Cardiac septum (tissue), 1 donor: Measurements from ENCODE around the gene APLF. TPM values are rescaled to one million over a fixed set of nuclear protein-coding genes. Genes with fewer than 3 reads are reported as not detected.

ENCODE experiments used
- DNase-seq: peaks from one replicate; pipeline ENCODE4 v3.0.0-alpha.2; 2020; ENCODE audit warnings: low spot score
- intact Hi-C: fragments of 100-400 bp; cut with DNase I; formaldehyde crosslinking; loops from one replicate; pipeline ENCODE4 v1.14.0; 2022
- total RNA-seq: library from RNA; stranded (reverse); fragmentation: NEBNext Ultra II Directional; extraction: Animal tissue kit (Norgen Biotek cat#: 25700); gene quantifications from one replicate; pipeline ENCODE4 v1.2.1, GENCODE V29; 2021
- donor health status: DM: no; HTN: no; CAD: no.

APLF gene
- total RNA-seq, 1 donor from 2014 or later = 6.5 TPM

DNA sequence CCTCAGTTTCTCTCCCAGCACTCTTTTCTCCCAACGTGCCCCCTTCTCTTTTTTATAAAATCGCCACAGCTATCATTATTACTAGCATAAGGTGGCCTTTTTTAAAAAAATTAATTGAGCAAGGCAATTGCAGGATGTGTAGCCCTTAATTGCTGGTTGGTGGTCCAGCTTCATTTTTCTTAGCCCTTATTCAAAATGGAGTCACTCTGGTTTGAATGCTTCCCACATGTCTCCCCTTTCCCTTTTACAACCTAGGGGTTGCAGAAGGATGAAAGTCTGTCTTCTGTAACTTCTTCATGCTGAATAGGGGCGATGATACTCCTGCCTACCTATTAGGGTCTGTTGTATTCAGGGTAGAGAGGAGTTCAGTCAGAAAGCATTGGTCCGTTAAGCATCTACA lies 139.4 kb downstream of the APLF start:
- no peak for DNase-seq
- intact Hi-C loops = no loop called here

DNA sequence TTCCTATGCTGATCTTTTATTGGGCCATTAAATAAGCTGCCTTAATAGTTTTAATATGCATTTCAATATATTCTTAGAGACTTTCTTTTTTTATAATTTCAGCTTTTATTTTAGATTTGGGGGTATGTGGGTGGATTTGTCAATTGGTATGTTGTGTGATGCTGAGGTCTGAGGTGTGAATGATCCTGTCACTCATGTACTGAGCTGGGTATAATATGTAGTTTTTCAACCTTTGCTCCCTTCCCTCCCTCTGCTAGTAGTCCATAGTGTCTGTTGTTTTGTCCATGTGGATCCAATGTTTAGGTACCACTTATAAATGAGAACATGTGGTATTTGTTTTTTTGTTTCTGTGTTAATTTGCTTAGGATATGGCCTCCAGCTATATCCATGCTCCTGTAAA lies 140.5 kb downstream of the APLF start:
- intact Hi-C loops = no loop called here
- no peak for DNase-seq

DNA sequence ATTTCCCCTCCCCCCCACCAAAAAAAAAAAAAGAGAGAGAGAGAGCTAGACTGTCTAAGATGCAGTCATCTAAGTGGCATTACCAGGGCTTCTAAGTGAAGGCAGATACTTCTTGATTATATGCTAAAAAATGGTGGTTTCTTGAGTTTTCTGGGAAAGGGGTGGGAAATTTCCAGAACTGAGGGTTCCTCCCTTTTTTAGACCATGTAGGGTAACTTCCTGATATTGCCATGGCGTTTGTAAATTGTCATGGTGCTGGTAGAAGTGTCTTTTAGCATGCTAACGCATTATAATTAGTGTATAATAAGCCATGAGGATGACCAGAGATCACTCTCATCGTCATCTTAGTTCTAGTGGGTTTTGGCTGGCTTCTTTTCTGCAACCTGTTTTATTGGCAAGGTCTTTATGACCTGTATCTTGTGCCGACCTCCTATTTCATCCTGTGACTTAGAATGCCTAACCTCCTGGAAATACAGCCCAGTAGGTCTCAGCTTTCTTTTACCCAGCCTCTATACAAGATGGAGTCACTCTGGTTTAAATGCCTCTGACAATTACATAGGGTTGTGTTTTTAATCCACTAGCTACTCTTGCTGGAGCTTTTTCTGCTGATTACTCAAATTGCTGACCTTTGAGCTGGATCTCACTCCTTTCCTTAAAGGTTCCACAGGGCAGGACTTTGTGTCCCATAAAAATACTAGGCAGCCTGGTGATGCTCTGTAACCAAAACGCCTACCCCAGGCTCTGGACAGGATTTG lies 145.6 kb downstream of the APLF start:
- intact Hi-C loops = no loop called here
- no peak for DNase-seq

DNA sequence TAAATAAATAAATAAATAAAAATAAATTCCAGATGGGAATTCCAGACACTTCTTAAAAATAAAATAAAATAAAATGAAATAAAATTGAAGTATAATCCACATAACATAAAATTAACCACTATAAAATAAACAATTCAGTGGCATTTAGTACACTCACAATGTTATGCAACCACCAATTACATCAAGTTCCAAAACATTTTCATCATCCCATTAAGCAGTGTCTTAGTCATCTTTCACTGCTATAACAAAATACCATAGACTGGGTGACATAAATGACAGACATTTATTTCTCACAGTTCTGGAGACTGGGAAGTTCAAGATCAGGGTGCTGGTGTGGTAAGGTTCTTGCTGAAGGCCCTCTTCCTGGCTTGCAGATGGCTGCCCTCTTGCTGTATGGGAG lies 153.4 kb downstream of the APLF start:
- intact Hi-C loops = no loop called here
- no peak for DNase-seq

DNA sequence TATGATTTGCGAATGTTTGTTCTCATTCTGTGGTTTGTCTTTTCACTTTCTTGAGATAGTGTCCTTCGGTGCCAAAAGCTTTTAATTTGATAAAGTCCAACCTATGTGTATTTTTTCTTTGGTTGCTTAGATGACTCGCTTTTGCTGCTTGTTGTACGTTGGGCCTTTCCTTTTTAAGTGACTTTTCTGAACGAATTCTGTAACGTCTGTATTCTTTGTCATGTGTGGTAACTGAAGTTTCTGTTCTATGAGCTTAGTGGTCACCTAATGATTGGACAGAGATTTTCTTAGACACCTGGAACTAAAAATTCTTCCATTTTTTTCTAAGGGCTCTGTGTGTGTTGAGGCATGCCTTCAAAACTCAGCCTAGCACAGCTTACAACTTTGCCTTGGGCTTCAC lies 156.4 kb downstream of the APLF start:
- intact Hi-C loops = no loop called here
- DNase-seq = no peak

DNA sequence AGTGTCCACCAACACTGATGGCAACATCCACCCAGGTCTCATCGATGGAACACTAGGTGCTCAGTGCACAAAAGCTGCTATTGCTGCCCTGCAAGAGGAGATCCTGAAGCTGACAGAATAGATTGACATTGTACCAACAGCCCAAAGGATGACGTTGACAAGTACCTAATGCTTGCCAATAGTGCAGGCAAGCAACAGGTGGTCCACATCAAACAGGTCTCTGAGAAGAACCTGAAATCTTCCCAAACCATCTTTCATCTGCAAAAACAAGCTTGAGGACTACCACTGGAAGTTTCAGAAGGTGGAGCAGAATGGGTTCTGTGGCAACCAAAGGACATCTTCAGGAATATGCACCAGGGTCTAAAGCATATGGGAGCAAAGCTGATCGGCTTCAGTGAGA lies 160.2 kb downstream of the APLF start:
- no peak for DNase-seq
- intact Hi-C loops = no loop called here

Other genes starting within 250 kb of the APLF start
- 33.4 TPM for gene PPP3R1, start 215.1 kb upstream of the APLF start, total RNA-seq
- 10.1 TPM for gene CNRIP1, start 147.6 kb upstream of the APLF start, total RNA-seq
- 3.7 TPM for gene PLEK, start 102.3 kb upstream of the APLF start, total RNA-seq
- 0.92 TPM for gene FBXO48, start 291 bp upstream of the APLF start, total RNA-seq
- gene PROKR1, start 176.0 kb downstream of the APLF start, total RNA-seq = 0.08 TPM